Esophagus mucosa (tissue), 1 donor: ENCODE measurements around the gene RPS6KB2. TPM values are rescaled to one million over a fixed set of nuclear protein-coding genes. Genes with fewer than 3 reads are reported as not detected.
"Not testable (repeated sequence)": the region's sequence is repeated elsewhere in the genome, so short reads cannot be mapped to it uniquely, and the experiment has no call there.

Experiments
- ATAC-seq: fragments of 200-7000 bp; cut with Tn5 transposase; one replicate; pipeline ENCODE4 v1.9.1; 2020
- total RNA-seq: library from RNA; stranded (reverse); gene quantifications from one replicate; pipeline ENCODE4 v1.2.4, GENCODE V29; 2023
- donor health status: DM: yes; HTN: yes; CAD: no.

Gene RPS6KB2
- total RNA-seq, 1 donor from 2014 or later: 95.0 TPM

DNA sequence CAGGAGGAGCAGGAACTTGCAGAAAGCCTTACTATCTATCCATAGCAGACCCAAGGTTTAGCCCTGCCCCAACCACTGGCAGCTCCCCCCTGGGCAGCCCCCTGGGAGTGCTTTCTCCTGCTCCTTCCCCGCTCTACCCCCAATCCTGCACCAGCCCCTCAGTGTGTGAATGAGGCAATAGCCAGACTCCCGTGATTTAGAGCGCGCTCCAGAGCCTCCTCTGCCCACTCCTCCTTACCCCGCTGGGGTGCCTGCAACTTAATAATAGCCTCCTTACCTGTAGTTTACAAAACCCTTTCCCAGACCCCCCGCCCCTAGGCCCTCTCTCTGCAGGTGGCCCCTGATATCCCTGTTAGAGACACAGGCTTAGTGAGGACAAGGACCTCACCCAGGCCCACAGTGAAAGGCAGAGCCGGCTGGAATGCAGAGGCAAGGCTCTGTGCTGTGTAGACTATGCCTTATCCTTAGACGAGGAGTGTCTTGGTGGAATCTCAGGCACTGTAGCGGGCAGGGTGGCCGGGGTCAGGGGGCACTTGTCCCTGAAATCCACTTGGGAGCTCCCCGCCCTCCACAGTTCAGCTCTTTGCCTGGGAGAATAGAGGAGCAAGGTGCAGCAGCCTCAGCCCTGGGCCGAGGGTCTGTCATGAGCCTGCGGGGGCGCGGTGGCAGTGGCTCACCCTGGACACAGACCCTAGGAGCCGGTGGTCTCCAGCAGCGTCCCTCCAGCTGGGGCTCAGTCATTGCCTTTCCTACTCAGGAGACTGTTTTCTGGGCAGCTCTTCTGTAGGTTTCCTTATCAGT, 17.1 kb upstream of the RPS6KB2 start:
- no peak for ATAC-seq

DNA sequence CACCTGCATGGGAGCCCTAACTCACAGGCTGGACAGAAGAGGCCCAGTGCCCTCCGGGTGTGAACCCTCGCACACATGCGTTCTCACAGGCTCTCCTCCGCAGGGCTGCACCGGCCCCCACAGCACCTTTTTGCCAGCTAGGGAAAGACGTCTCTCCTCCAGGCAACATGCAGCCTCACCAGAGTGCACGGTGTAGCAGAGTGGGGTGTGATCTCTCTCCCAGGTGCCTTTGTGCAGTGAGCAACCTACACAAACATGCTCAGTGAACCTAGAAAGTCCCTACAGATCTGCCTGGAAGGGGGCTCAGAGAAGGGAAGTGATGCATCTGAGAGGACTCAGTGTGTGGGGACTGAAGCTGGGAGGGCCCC, 16.5 kb upstream of the RPS6KB2 start:
- ATAC-seq: no peak

DNA sequence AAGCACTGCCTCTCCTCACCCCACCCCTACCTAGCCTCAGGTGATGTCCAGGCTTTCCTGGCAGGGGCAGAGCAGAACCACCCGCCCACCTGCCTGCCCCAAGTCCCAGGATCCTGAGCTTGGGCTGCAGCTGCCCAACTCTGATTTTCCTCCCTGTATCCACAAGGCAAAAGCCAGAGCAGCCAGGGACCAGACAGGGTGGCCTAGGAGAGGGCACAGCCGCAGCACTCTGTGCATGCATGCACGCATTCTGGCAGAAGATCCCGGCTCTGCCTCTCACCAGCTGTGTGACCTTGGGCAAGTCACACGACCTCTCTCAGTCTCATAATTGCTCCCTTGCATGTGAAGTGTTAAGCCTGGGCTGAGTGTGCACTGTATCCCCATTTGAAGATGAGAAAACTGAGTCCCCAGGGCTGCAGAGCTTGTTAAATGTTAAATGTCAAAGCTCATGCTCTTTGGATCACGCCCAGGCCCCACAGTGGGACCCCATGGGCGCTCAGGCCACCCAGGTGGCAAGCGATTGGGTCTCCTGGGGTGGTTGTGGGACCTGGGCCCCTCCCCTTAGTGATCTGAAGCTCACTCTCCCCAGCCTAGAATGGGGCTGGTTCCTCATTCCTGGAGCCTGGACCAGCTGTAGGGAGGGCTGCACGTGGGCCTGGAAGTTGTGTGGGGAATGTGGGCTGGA, 15.7 kb upstream of the RPS6KB2 start:
- ATAC-seq: no peak

DNA sequence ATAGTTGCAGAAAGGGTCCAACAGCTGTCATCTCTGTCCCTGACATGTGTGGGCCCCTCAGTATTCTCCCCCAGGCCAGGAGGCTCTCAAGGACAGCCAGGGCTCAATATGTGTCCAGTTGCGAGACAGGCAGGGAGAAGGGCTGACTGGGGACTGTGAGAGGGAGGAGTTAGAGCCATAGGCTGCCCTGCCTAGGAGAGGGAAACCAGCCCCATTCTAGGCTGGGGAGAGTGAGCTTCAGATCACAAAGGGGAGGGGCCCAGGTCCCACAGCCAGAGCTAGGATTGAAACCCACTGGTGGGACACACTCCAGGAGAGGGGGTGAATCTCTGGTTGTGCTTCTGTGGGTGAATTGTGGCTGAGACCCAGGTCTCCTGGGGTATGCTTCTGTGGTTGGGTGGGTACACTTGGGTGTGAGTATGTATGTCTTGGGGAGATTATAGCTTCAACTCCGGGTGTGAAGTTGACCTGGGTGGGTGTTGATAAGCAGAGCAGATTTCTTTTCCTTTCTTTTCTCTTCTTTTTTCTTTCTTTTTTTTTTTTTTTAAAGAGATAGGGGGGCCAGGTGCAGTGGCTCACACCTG, 14.9 kb upstream of the RPS6KB2 start:
- ATAC-seq: no peak

DNA sequence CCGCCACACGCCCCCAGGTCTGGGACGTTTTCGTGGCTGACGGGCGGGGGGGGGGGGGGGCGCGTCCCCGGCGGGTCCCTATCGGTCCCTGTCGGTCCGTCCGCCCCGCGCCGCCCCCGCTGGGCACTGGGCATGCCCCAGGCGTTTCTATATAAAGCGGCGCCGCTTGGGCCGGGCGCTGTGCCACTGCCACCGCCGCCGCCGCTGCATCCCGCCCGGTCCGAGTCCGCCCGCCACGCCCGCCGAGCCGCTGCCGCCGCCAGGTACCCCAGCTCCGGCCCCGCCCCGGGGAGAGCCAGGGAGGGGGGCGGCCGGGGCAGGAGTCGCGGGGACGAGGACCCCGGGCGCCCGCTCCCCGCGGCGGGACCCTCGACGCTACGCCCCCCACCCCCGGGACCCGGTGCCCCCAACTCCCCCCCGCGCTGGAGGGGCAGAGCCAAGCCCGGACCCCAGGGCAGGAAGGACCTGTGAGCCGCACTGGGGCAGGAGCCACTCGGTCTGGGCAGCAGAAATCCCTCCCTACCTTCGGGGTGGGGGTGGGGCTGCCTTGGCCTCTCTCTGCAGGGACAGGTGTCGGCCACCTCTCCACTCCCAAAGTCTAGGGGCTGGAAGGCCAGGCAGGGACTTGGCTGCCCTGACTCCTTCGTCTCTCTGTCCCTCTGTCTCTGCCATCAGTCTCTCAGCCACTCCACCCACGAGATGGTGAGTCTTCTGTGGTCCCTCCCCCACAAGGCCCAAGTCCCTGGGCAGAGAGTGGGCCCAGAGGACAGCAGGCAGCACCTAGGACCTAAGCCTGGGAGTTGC, 12.6 kb upstream of the RPS6KB2 start, which contains the start of gene CARNS1:
CARNS1 (plus strand) TSS at position 178 of the 804 bp plus-strand sequence; CDS start at position 700, 522 bp downstream.
- ATAC-seq: no peak

DNA sequence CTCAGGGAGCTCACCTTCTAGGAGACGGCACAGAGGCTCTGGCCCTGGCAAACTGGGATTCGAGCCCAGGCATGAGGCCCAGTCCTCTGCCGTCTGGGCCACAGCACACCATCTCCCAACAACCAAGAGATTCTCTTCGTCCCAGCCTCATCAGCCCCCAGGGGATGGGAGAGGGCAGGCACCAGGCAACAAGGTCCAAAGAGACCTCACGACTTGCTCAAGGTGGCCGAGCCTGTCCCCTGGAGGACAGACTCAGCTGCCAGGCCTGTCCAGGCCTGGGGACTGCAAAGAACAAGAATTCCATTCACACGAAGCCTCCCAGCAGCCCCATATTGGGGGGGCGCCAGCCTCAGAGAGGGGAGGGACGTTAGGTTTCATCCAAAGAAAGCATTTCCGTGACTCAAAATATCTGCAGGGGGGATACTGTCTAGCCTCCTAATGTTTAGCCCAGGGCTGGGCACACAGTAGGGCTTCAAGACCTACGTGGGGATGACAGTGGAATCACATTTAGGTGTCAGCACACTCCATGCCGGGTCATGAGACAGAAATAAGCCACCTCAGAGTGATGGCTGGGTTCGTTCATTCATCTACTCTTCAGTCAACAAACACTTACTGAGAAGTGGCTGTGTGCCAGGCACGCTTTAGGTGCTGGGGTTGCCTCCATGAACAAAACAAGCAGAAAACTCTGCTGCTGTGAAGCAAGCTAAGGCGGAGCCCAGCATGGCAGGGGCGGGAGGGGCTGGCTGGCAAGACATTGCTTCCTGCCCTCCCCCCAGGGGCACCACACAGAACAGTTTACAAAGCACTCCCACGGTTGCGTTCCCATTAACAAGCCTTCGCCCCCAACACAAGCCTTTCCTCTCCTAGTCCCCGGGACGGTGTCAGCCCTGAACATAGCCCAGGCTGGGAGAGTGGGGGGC, 11.6 kb upstream of the RPS6KB2 start:
- ATAC-seq: no peak

DNA sequence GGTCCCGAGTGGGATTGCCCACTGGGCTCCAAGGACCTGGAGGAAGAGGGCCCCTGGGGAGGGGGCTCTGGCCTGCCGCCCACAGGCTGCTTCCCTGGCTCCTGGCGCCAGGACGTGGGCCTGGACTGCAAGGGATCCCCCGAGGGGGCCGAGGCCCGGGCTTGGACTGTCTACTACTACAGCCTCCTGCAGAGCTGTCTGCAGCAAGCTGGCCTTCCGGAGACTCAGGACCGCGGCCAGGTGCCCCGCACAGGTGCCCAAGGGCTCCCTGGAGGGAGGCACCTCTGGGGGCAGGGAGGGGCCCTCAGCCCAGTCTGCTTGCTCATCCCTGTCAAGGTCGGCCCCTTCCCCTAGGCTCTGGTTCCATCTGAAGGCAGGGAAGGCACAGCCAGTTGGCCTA, 10.9 kb upstream of the RPS6KB2 start:
- ATAC-seq: no peak

DNA sequence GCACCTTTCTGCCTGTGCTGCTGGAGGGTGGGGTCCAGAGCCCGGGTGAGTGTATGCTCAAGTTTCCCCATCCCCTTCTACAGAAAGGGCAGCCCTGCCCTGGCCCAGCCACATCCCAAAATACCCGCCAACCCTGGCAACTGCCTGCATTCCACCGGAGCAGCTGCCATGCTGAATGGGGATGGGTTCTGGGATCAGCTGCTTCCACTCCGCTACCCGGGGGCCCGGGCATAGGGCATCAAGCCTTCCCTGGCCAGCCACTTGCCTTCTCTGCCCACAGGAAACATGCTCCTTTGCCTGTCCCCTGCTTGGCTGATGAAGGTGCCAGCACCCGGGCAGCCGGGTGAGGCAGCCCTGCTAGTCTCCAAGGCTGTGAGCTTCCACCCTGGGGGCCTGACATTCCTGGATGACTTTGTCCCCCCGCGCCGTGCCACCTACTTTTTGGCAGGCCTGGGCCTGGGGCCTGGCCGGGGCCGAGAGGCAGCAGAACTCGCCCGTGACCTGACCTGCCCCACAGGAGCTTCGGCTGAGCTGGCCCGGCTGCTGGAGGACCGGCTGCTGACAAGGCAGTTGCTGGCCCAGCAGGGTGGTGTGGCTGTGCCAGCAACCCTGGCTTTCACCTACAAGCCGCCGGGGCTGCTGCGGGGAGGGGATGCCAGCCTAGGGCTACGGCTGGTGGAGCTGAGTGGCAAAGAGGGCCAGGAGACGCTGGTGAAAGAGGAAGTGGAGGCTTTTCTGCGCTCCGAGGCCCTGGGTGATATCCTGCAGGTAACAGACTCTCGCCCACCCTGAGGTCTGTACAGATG, 9.6 kb upstream of the RPS6KB2 start:
- ATAC-seq: no peak

DNA sequence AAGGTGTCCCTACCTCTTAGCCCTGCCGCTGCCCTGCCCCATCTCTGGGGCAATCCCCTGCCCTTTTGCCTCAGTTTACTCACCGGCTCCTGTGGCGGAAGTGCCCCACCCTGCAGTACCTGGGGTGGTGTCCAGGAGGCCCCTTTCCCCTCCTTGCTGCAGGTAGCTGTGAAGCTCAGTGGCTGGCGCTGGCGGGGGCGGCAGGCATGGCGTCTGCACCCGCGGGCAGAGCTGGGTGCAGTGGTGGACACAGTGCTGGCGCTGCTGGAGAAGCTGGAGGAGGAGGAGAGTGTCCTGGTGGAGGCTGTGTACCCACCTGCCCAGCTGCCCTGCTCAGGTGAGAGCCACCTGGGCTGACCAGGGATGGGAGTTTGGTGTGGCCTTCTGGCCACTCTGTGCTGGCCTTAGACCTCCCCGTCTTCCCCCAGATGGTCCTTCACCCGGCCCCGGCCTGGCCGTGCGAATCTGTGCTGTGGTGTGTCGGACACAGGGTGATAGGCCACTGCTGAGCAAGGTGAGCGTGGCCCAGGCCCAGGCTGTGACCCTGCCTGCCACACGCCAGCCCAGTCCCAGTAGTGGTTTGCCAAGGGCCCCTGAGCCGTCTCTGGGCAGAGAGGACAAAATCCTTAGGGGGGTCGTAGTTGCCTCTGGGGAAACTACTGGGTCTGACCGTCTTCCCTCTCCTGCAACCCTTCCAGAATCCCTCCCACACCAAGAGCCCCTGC, 8.8 kb upstream of the RPS6KB2 start:
- ATAC-seq: no peak

DNA sequence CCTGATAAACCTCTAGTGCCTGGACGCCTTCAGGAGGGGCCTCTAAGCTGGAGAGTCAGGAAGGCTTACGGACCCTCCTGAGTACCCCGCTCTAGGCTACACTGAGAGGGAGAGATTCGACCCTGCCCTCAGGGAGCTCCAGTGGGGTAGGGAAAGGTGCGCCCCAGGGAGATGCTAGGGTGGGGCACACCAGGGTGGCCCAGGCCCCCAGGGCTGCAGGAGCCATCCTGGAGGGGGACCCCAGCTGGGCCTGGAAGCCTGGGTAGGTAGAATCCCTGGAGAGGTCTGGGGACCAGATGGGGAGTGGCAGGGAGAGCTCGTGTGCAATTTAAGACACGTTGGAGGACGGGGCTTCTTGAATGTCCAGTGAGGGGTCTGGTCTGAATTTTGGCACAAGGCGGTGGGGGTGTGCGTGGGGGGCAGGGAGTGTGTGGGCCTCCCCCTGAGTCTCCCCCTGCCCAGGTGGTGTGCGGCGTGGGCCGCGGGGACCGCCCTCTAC, 8.1 kb upstream of the RPS6KB2 start:
- no peak for ATAC-seq

DNA sequence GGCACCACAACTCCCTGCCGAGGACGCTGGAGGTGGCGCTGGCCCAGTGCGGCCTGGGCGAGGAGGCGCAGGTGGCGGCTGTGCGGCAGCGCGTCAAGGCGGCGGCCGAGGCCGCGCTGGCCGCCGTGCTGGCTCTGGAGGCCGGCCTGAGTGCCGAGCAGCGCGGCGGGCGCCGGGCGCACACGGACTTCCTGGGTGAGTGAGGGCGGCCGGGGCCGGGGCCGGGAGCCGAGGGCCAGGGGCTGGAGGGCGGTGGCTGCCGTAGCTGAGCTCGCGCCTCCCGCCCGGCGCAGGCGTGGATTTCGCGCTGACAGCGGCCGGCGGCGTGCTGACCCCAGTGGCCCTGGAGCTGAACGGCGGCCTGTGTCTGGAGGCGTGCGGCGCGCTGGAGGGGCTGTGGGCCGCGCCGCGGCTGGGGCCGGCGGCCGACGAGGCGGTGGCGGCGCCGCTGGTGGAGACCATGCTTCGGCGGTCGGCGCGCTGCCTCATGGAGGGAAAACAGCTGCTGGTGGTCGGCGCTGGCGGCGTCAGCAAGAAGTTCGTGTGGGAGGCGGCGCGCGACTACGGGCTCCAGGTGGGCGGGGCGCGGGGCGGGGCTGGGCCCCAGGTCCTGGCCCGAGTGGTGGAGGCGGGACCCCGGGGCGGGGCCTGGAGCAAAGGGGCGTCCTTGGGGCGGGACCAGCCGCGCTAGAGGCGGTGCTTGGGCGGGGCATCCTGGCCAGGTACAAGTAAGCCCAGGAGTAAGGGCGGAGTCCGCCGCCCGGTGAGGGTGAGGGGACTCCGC, 7.5 kb upstream of the RPS6KB2 start:
- ATAC-seq: peak; percentile 89

DNA sequence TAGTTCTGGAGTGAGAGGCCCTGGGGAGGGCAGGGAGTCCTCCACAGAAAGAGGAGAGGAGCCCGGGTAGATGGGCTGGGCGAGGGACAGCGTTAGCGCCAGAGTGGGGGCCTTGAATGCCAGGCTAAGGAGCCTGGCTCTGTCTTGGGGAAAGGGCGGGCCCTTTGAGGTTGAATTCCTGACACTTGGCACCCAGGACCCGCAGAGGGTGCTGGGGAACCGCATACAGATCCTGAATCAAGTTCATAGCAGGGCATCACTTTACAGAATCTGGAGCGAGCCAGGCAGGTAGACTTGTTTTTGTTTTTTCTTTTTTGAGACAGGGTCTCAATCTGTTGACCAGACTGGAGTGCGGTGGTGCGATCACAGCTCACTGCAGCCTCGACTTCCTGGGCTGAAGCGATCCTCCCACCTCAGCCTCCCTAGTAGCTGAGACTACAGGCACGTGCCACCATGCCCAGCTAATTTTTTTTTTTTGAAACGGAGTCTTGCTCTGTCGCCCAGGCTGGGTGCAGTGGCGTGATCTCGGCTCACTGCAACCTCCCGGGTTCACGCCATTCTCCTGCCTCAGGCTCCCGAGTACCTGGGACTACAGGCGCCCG, 6.8 kb upstream of the RPS6KB2 start:
- no peak for ATAC-seq

DNA sequence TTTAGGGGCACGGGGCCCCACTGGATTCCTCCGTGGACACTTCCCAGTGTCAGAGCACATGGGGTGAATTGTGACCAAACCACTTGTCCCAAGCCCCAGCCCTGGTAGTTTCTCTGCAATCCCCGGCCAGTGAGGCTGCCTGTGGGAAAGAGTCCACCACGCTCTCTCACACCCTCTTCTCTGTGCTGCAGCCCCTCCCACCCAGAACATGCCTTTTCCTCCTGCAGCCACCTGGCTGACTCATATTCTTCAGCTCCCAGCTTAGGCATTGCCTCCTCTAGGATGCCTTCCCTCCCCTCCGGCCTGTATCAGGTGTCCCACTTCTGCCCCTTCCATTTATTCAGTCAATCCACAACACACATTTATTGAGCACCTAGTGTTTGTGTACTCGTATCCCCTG, 5.4 kb upstream of the RPS6KB2 start:
- peak; percentile 27 for ATAC-seq

DNA sequence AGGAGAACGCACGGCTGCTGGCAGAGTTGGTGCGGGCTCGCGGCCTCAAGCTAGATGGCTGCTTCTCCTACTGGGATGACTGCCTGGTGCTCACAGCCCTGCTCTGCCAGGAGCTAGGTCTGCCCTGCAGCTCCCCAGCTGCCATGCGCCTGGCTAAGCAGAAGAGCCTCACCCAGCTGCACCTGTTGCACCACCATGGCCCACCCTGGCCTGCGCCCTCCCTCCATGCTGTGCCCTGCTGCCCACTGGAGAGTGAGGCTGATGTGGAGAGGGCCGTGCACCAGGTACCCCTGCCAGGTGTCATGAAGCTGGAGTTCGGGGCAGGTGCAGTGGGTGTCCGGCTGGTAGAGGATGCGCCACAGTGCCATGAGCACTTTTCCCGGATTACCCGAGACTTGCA, 4.8 kb upstream of the RPS6KB2 start:
- ATAC-seq: no peak

DNA sequence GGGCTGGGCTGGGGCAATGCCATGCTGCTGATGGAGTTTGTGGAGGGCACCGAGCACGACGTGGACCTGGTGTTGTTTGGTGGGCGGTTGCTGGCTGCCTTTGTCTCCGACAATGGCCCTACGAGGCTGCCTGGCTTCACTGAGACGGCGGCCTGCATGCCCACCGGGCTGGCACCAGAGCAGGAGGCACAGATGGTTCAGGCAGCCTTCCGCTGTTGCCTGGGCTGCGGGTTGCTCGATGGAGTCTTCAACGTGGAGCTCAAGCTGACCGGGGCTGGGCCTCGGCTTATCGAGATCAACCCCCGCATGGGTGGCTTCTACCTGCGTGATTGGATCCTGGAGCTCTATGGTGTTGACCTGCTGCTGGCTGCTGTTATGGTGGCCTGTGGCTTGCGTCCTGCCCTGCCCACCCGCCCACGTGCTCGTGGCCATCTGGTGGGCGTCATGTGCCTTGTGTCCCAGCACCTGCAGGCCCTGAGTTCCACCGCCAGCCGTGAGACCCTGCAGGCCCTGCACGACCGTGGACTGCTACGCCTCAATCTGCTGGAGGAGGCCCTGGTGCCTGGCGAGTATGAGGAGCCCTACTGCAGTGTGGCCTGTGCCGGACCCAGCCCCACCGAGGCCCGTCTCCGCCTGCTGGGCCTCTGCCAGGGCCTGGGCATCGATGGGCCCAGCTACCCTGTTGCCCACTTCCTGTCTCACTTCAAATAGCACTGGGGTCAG, 4.2 kb upstream of the RPS6KB2 start:
- ATAC-seq: no peak

DNA sequence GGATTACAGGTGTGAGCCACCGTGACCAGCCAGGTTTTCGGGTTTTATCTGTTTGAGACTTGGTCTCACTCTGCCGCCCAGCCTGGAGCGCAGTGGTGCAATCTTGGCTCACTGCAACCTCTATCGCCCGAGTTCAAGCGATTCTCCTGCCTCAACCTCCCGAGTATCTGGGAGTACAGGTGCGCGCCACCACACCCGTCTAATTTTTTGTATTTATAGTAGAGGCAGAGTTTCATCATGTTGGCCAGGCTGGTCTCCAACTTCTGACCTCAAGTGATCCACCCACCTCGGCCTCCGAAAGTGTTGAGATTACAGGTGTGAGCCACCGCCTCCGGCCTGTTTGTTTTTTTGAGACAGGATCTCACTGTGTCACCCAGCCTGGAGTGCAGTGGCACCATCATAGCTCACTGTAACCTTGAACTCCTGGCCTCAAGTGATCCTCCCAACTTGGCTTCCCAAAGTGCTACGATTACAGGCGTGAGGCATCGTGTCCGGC, 882 bp upstream of the RPS6KB2 start:
- not testable (repeated sequence) for ATAC-seq

DNA sequence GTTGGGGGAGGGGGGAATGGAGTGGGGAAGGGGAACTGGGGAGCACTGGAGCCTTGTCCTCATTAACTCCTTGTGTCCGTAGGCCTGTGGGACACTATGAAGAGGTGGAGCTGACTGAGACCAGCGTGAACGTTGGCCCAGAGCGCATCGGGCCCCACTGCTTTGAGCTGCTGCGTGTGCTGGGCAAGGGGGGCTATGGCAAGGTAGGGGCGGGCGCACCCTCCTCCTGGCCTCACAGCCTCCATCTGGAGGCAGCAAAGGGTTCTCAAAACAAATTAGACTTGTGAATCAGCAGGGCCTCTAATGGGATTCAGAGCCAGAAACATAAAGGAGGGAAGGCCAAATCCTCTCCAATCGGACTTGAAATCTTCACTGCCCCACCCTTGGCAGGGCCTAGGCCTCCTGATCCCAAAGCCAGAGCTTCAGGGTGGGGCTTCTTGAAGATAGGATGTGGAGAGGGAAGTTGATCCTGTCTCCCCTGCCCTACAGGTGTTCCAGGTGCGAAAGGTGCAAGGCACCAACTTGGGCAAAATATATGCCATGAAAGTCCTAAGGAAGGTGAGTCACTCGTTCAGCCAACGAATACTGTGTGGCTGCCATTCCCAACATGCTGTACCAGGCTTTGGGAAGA, 859 bp downstream of the RPS6KB2 start:
- ATAC-seq: peak; percentile 65
